H1 (cell line): ENCODE results near the gene TUBGCP2. TPM values are rescaled to one million over a fixed set of nuclear protein-coding genes. Genes with fewer than 3 reads are reported as not detected.

ENCODE experiments used
- BACH1 ChIP-seq: IDR thresholded peaks from 2 replicates; pipeline ENCODE4 v1.6.1; 2012; ENCODE audit warnings: low read length, improper control_type of control experiment
- CEBPB ChIP-seq: IDR thresholded peaks from 2 replicates; pipeline ENCODE4 v1.6.1; 2012; ENCODE audit warnings: low read depth, low read length
- HDAC6 ChIP-seq: IDR thresholded peaks from one replicate; pipeline ENCODE4 v1.7.1; 2012; ENCODE audit warnings: low read depth, mild to moderate bottlenecking, inconsistent platforms, low read length, moderate library complexity
- NRF1 ChIP-seq: IDR thresholded peaks from 2 replicates; pipeline ENCODE4 v1.6.1; 2011; ENCODE audit warnings: mild to moderate bottlenecking, low read depth, low read length, improper control_type of control experiment
- RBBP5 ChIP-seq: IDR thresholded peaks from 2 replicates; pipeline ENCODE4 v1.7.1; 2012; ENCODE audit warnings: low read depth, mild to moderate bottlenecking, inconsistent platforms, low read length, moderate library complexity, borderline replicate concordance
- RXRA ChIP-seq: IDR thresholded peaks from 2 replicates; pipeline ENCODE4 v1.6.1; 2011; ENCODE audit warnings: low read depth, mild to moderate bottlenecking, low read length, moderate library complexity; ENCODE audit not compliant: insufficient read depth
- SP1 ChIP-seq: IDR thresholded peaks from 2 replicates; pipeline ENCODE4 v1.6.1; 2011; ENCODE audit warnings: low read depth, low read length
- TAF7 ChIP-seq: optimal IDR thresholded peaks from 2 replicates; pipeline ENCODE3; 2011; ENCODE audit warnings: low read depth, mild to moderate bottlenecking, inconsistent platforms, low read length, moderate library complexity, borderline replicate concordance
- polyA plus RNA-seq, 7 experiments: library from polyadenylated mRNA; depleted of rRNA in 3 of 7; stranded (reverse) in 5 of 7; unstranded in 2 of 7; fragments of >200 nt in 5 of 7; fragments of 200-250 nt in 2 of 7; gene quantifications; 1 replicate in 5 of 7; 2 replicates in 1 of 7; 4 replicates in 1 of 7; pipeline versions ENCODE4 v1.2.1 to v1.2.3, GENCODE V29; 2011 to 2013; ENCODE audit warnings: missing spikeins in 2 of 7, mixed read lengths in 2 of 7
- total RNA-seq: library from RNA; stranded (reverse); fragmentation: NEBNext Ultra II Directional; extraction: Animal tissue kit (Norgen Biotek cat#: 25700); gene quantifications from 2 replicates; pipeline ENCODE4 v1.2.1, GENCODE V29; 2021
- TF ChIP-seq, protein P1 (sequence below): IDR thresholded peaks from 2 replicates; pipeline ENCODE4 v1.6.1; 2012; ENCODE audit warnings: low read length, inconsistent platforms

Gene TUBGCP2
- total and polyA plus RNA-seq, 2 of the 8 experiments (the other 6 are each of a cell fraction or from before 2014, with no cell fraction given), result 34.9 to 51.9 TPM

DNA sequence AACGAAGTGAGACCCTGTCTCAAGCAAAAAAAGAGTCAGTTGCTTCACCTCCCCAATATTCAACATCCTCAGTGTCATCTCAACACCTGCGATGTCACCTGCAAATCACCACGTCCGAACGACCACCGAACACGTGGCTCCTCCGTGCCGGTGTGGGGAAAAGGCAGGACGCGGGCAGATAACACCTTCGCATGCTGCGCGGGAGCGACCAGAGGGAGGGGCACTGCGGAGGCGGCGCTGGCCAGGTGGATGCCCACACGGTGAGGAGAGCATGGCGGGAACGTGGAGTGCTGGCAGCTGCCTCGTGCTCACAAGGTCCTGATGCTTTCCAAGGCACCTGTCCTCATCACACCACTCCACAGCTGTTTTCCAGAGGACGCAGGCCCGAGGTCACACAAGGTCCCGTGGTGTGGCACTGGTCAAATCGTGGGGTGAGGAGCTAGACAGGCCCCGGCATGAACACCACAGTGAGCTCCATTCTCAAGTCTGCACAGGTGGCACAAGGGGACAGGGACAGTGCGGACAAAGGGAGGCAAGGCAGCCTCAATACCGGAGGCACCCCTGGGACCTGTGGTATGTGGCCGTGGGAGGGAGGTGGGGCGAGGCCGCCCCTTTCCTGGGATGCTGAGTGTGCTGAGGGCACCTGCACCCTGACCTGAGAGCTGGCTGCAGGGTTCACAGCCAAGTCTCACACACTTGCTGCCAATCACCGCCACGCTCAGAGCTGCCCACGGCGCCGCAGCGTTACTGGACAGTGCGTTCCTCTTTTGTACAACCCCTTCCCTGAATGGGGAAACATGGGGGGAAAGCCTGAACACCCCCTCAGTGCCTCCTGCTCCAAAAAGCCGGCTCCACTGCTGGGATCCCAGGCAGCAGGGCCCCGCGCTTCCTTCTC, 13.0 kb downstream of the TUBGCP2 start (continued):
- TF ChIP-seq, protein P1, sequence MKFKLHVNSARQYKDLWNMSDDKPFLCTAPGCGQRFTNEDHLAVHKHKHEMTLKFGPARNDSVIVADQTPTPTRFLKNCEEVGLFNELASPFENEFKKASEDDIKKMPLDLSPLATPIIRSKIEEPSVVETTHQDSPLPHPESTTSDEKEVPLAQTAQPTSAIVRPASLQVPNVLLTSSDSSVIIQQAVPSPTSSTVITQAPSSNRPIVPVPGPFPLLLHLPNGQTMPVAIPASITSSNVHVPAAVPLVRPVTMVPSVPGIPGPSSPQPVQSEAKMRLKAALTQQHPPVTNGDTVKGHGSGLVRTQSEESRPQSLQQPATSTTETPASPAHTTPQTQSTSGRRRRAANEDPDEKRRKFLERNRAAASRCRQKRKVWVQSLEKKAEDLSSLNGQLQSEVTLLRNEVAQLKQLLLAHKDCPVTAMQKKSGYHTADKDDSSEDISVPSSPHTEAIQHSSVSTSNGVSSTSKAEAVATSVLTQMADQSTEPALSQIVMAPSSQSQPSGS, result no peak
- TF ChIP-seq CEBPB (no peak), NRF1 (no peak), RBBP5 (no peak), BACH1 (no peak), HDAC6 (no peak), SP1 (no peak), TAF7 (no peak), RXRA (no peak)
- TF ChIP-seq, all 59 proteins: peak for 0
